ENCODE measurements around the gene ATG4A. TPM values are rescaled to one million over a fixed set of nuclear protein-coding genes. Genes with fewer than 3 reads are reported as not detected.

Gene ATG4A
- total RNA-seq, 4 donors from 2014 or later = 12.4 to 25.0 (median 18.8) TPM

DNA sequence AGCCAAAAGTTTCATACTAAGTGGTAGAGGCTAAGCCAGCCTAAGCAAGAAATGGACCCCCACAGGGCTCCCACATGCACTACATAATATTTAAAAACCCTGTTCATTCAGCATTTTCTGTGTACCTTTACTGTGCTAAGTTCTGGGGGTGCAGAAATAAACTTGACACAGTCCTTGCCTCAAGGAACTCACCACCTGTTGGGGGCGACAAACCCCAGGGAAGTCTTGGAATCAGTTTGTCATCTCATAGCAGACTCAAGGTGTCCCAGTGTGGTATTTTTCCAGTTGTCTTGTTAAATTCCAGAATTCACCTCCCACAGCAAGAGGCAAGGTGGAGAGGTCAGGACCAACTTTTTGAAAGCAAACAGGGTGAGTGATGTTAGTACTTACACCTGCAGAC, 43.1 kb downstream of the ATG4A start:
- no peak for TF ChIP-seq POLR2A (IDR thresholded peaks at IDR 0.05)
- Histone ChIP-seq H3K27me3 (no peaks in the 10 kb centered on the region), H3K36me3 (no peaks in the 10 kb centered on the region), H3K4me1 (no peaks in the 10 kb centered on the region), H3K9me3 (no peaks in the 10 kb centered on the region), H3K27ac (no peak overlapping the region), H3K4me3 (replicated peaks in 1 of 3) (no peak overlapping the region)
- intact Hi-C loops (cut with DNase I) = no loop called here
- no peak for DNase-seq
- WGBS, 2 donors = 88 to 93% methylated on average over 1 of the region's 1 CpG

GRCh38 chrX:108138814-108139702, 47.5 kb downstream of the ATG4A start:
- Histone ChIP-seq H3K27ac (no peak overlapping the region), H3K4me3 (replicated peaks in 1 of 3) (no peak overlapping the region), H3K36me3 (no peaks in the 10 kb centered on the region), H3K4me1 (no peaks in the 10 kb centered on the region), H3K27me3 (no peaks in the 10 kb centered on the region), H3K9me3 (no peaks in the 10 kb centered on the region)
- 84 to 90% methylated on average over 6 to 7 of the region's 7 CpGs for WGBS, 2 donors
- intact Hi-C loops (cut with DNase I) = no loop called here
- no peak for DNase-seq
- TF ChIP-seq POLR2A (IDR thresholded peaks at IDR 0.05) = no peak
- TF ChIP-seq, protein P1, sequence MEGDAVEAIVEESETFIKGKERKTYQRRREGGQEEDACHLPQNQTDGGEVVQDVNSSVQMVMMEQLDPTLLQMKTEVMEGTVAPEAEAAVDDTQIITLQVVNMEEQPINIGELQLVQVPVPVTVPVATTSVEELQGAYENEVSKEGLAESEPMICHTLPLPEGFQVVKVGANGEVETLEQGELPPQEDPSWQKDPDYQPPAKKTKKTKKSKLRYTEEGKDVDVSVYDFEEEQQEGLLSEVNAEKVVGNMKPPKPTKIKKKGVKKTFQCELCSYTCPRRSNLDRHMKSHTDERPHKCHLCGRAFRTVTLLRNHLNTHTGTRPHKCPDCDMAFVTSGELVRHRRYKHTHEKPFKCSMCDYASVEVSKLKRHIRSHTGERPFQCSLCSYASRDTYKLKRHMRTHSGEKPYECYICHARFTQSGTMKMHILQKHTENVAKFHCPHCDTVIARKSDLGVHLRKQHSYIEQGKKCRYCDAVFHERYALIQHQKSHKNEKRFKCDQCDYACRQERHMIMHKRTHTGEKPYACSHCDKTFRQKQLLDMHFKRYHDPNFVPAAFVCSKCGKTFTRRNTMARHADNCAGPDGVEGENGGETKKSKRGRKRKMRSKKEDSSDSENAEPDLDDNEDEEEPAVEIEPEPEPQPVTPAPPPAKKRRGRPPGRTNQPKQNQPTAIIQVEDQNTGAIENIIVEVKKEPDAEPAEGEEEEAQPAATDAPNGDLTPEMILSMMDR (IDR thresholded peaks at IDR 0.05) = peak in 2 of 6 experiments; percentile 20 to 29

DNA sequence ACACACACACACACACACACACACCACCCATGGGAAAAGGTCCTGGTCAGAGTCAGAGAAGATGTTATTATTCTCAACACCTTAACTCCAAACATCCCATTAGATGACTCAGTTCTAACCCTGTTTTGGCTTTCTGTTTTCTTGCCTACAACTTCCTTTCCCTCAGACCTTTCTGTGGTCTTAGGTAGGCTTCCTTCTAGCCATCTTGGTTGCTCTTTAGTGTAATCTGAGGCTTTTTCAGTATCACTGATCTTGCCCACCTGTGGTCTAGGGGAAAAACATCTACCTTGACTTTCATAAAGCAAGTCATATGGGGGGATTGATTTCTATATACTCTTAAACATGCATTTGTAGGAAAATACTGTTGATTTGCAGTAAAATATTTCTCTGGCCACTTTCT, 56.9 kb downstream of the ATG4A start:
- H3K4me3 ChIP-seq (replicated peaks in 1 of 3) = no peak overlapping the region
- no peaks in the 10 kb centered on the region for H3K27me3 ChIP-seq
- no peak for DNase-seq
- intact Hi-C loops (cut with DNase I) = no loop called here
- peaks cover 0 to 3% of the 10 kb centered on the region in 2 donors for H3K36me3 ChIP-seq
- TF ChIP-seq POLR2A (IDR thresholded peaks at IDR 0.05) = no peak
- TF ChIP-seq, protein P1 (IDR thresholded peaks at IDR 0.05) = no peak
- no peak overlapping the region for H3K27ac ChIP-seq
- H3K4me1 ChIP-seq = no peaks in the 10 kb centered on the region
- H3K9me3 ChIP-seq = no peaks in the 10 kb centered on the region

DNA sequence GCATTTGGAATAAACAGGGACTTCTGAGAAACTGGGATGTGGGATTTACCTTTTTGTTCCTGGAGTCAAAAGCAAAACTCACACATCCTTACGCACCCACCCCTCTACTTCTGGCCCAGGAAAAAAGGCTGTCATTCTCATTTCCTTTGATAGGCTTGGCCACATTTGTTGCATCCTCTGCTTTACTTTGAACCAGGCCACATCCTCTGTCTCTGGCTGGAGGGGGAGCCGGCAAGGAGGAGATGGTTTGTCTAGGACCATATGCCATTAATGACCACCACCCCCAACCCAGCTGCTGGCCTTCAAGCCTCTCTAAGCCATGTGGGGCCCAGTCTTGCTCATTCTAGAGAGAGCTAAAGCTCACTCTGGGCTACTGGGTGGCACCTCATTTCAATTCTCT, 64.5 kb downstream of the ATG4A start:
- Histone ChIP-seq H3K4me3 (replicated peaks in 1 of 3) (no peak overlapping the region), H3K36me3 (no peaks in the 10 kb centered on the region), H3K9me3 (no peaks in the 10 kb centered on the region), H3K27ac (no peak overlapping the region), H3K27me3 (no peaks in the 10 kb centered on the region), H3K4me1 (no peaks in the 10 kb centered on the region)
- no peak for DNase-seq
- 93 to 96% methylated on average over 1 to 2 of the region's 2 CpGs for WGBS, 2 donors
- TF ChIP-seq, protein P1 (IDR thresholded peaks at IDR 0.05) = no peak
- TF ChIP-seq POLR2A (IDR thresholded peaks at IDR 0.05) = no peak
- intact Hi-C loops (cut with DNase I) = no loop called here

DNA sequence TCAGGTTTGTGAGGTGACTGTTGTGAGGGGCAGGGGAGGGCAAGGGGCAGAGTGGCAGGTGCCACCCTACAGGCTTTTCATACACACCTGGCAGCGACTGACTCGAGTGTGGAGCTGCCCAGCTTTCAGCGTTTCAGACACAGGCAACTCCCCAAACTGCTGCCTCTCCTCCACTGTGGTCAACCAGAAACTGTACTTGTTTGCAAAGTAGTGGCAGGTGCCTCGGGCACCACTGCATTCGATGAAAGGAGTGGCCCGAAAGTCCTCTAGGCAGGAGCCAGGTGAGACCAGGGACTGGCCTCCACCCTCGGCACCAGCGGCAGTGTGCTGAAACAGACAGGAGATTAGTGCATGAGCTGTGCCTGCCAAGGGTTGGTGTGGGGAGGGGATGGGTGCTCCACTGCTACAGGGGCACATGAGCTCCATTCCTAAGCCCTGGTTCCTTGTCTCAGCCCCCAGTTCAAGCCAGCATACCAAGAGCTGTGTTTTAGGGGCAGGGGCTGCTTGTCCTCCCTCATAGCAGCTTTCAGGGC, 65.4 kb downstream of the ATG4A start:
- H3K27ac ChIP-seq = no peak overlapping the region
- TF ChIP-seq, protein P1 (IDR thresholded peaks at IDR 0.05) = no peak
- TF ChIP-seq POLR2A (IDR thresholded peaks at IDR 0.05) = no peak
- H3K4me1 ChIP-seq = no peaks in the 10 kb centered on the region
- H3K36me3 ChIP-seq = no peaks in the 10 kb centered on the region
- DNase-seq = no peak
- H3K27me3 ChIP-seq = no peaks in the 10 kb centered on the region
- intact Hi-C loops (cut with DNase I) = no loop called here
- WGBS, 2 donors = 94% methylated on average over 8 of the region's 8 CpGs; no CpG with 5 or more reads in 1 of the 2 donors
- no peaks in the 10 kb centered on the region for H3K9me3 ChIP-seq
- no peak overlapping the region for H3K4me3 ChIP-seq (replicated peaks in 1 of 3)
